ENCODE results near the gene ZNF436.

- TF ChIP-seq POLR2AphosphoS5 (IDR thresholded peaks at IDR 0.05; ENCODE audit: low read depth, low read length) (no peak), POLR2A (IDR thresholded peaks at IDR 0.05; ENCODE audit: low read depth, low read length) (no peak), TAF1 (IDR thresholded peaks at IDR 0.05; ENCODE audit: low read depth, low read length) (no peak)
These were observed 37.9 kb downstream of the ZNF436 start for GRCh38 chr1:23331713-23332112.

Measured in GM12891 (cell line).